A549 (cell line): Measurements from ENCODE around the gene DHRS7B. TPM values are rescaled to one million over a fixed set of nuclear protein-coding genes. Genes with fewer than 3 reads are reported as not detected.

Experiments
- ATAC-seq, 2 experiments: fragments of 200-7000 bp in 1 of 2; fragments of >200 bp in 1 of 2; cut with Nextera tagmentation in 1 of 2; cut with Tn5 transposase in 1 of 2; 3 replicates each; pipeline versions ENCODE4 v1.8.0 to v1.9.1; 2018 to 2020; ENCODE audit warnings: mild to moderate bottlenecking in 1 of 2, moderate library complexity in 1 of 2
- CTCF ChIA-PET: fragments of 300-600 bp; sonication (Branson Sonifier 250); formaldehyde crosslinking; extraction: SDS; loops from one replicate; lab custom pipeline; 2021; ENCODE audit warnings: antibody characterized with exemption, inconsistent platforms; lab: Yijun Ruan, JAX
- POLR2A ChIA-PET: fragments of 350-600 bp; formaldehyde crosslinking; extraction: SDS; loops from one replicate; lab custom pipeline; 2021; ENCODE audit warnings: antibody characterized with exemption, inconsistent platforms; lab: Yijun Ruan, JAX
- DNase-seq, 2 experiments: peaks; one replicate each; pipeline versions ENCODE4 v3.0.0 to v3.0.0-alpha.2; 2011 to 2016; ENCODE audit warnings: low read depth in 1 of 2, low spot score in 1 of 2
- FAIRE-seq: peaks from 2 replicates; lab custom pipeline; 2011; peaks lifted over from hg19 to GRCh38; lab: Jason Lieb, UNC
- H3K27ac ChIP-seq, 2 experiments: fragments of >200 bp; sonication (Bioruptor Twin); formaldehyde crosslinking; 3 replicates each; pipeline ENCODE4 v1.5.1; 2016 to 2017
- H3K4me1 ChIP-seq: fragments of >200 bp; sonication (Bioruptor Twin); formaldehyde crosslinking; 3 replicates; pipeline ENCODE4 v1.6.1; 2016
- H3K4me2 ChIP-seq: fragments of >200 bp; sonication (Bioruptor Twin); formaldehyde crosslinking; 3 replicates; pipeline ENCODE4 v1.6.1; 2016
- H3K4me3 ChIP-seq: fragments of >200 bp; sonication (Bioruptor Twin); formaldehyde crosslinking; 3 replicates; pipeline ENCODE4 v1.5.1; 2016
- H3K9me3 ChIP-seq: fragments of >200 bp; sonication (Bioruptor Twin); formaldehyde crosslinking; 3 replicates; pipeline ENCODE4 v1.6.1; 2016
- CBX2 ChIP-seq: fragments of 200-600 bp; sonication (generic); IDR thresholded peaks from 2 replicates; pipeline ENCODE4 v1.6.1; 2016; ENCODE audit warnings: low read depth, mild to moderate bottlenecking, borderline replicate concordance
- CHD4 ChIP-seq: fragments of 200-600 bp; sonication (generic); IDR thresholded peaks from 2 replicates; pipeline ENCODE4 v1.6.1; 2016; ENCODE audit warnings: antibody characterized with exemption, mild to moderate bottlenecking, borderline replicate concordance
- EHF ChIP-seq: fragments of 250-450 bp; sonication (Bioruptor Pico); IDR thresholded peaks from 2 replicates; pipeline ENCODE4 v1.5.0; 2020; ENCODE audit warnings: mild to moderate bottlenecking
- ESRRA ChIP-seq: fragments of 150-350 bp; IDR thresholded peaks from 2 replicates; pipeline ENCODE4 v1.6.1; 2014; ENCODE audit warnings: mild to moderate bottlenecking, low read length, borderline replicate concordance
- GATA3 ChIP-seq: IDR thresholded peaks from 2 replicates; pipeline ENCODE4 v1.6.1; 2012; ENCODE audit warnings: borderline replicate concordance
- JUNB ChIP-seq: fragments of >200 bp; sonication (Bioruptor Twin); formaldehyde crosslinking; IDR thresholded peaks from 2 replicates; pipeline ENCODE4 v1.6.1; 2016
- KDM1A ChIP-seq: fragments of 200-600 bp; sonication (generic); IDR thresholded peaks from 2 replicates; pipeline ENCODE4 v1.6.1; 2016; ENCODE audit warnings: low read depth, mild to moderate bottlenecking
- MYC ChIP-seq: IDR thresholded peaks from 2 replicates; pipeline ENCODE4 v1.6.1; 2012; ENCODE audit warnings: mild to moderate bottlenecking, inconsistent platforms, low read length, improper control_type of control experiment, borderline replicate concordance
- NPAS2 ChIP-seq: fragments of 250-450 bp; sonication (Bioruptor Pico); IDR thresholded peaks from 2 replicates; pipeline ENCODE4 v1.8.0; 2022; ENCODE audit warnings: mild to moderate bottlenecking, moderate library complexity, borderline replicate concordance
- SREBF2 ChIP-seq: fragments of 450-650 bp; IDR thresholded peaks from 2 replicates; pipeline ENCODE4 v1.6.1; 2014; ENCODE audit warnings: mild to moderate bottlenecking, moderate library complexity
- ZFP36 ChIP-seq: fragments of 450-650 bp; IDR thresholded peaks from 2 replicates; pipeline ENCODE4 v1.6.1; 2014; ENCODE audit warnings: borderline replicate concordance; ENCODE audit not compliant: partially characterized antibody
- WGBS: methylation state at CpG from one replicate; pipeline ENCODE4 v1.1.6; 2017; ENCODE audit errors: missing lambda C conversion rate; 5-methylcytosine and 5-hydroxymethylcytosine counted together
- polyA plus RNA-seq, 4 experiments: library from polyadenylated mRNA; depleted of rRNA in 3 of 4; stranded (reverse); fragments of >200 nt; fragmentation: RNase III in 1 of 4; extraction: RNeasy Plus Mini Kit Qiagen cat#74134 plus additional on column Dnase treatment in 1 of 4; gene quantifications; 2 replicates in 3 of 4; 3 replicates in 1 of 4; pipeline ENCODE4 v1.2.3, GENCODE V29; 2011 to 2017
- TF ChIP-seq, protein P1 (sequence below): IDR thresholded peaks from 2 replicates; pipeline ENCODE4 v1.6.1; 2012
- TF ChIP-seq, protein P2 (sequence below): fragments of >200 bp; sonication (Bioruptor Twin); formaldehyde crosslinking; IDR thresholded peaks from 3 replicates; pipeline ENCODE4 v1.5.1; 2016
- TF ChIP-seq, protein P3 (sequence below): fragments of 150-350 bp; IDR thresholded peaks from 2 replicates; pipeline ENCODE4 v1.6.1; 2014; ENCODE audit warnings: low read depth, mild to moderate bottlenecking, low read length
- TF ChIP-seq, protein P4 (sequence below): fragments of 200-600 bp; sonication (generic); IDR thresholded peaks from 2 replicates; pipeline ENCODE4 v1.6.1; 2016; ENCODE audit warnings: antibody characterized with exemption, mild to moderate bottlenecking, moderate library complexity
- TF ChIP-seq, protein P5 (sequence below): fragments of >200 bp; sonication (Bioruptor Twin); formaldehyde crosslinking; IDR thresholded peaks from 3 replicates; pipeline ENCODE4 v1.6.1; 2016
- TF ChIP-seq, protein P6 (sequence below): fragments of 450-650 bp; IDR thresholded peaks from 2 replicates; pipeline ENCODE4 v1.6.1; 2014; ENCODE audit warnings: antibody characterized with exemption

Gene DHRS7B
- polyA plus RNA-seq, 2 of the 4 experiments (the other 2 are of a cell fraction) = 23.6 to 25.4 TPM

DNA sequence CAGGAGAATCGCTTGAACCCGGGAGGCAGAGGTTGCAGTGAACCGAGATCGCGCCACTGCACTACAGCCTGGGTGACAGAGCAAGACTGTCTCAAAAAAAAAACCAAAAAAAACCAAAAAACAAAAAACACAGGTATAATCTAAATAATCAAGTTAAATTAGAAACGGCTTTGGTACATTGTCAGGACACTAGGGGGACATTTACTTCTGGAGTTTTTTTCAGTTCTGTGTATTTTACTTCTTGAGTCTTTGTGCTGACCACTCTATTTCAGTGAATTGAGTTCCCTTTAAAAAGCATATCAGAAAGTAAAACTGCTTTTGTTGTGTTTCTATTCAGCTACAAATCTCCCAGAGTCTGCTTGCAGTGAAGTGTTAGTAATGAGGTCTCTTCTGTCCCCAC is 36.3 kb downstream of the DHRS7B start:
- Histone ChIP-seq H3K4me3 (no peak overlapping the region), H3K4me2 (no peak overlapping the region), H3K4me1 (peaks cover 14% of the 10 kb centered on the region; the same call in 2 of the 3 replicates), H3K9me3 (no peaks in the 10 kb centered on the region), H3K27ac (no peak overlapping the region)
- WGBS = 91% methylated on average over 6 of the region's 6 CpGs
- TF ChIP-seq MYC (no peak), CHD4 (no peak), NPAS2 (CRISPR knock-in tag) (no peak), GATA3 (no peak), ZFP36 (no peak)
- TF ChIP-seq, protein P1, sequence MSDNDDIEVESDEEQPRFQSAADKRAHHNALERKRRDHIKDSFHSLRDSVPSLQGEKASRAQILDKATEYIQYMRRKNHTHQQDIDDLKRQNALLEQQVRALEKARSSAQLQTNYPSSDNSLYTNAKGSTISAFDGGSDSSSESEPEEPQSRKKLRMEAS = no peak
- TF ChIP-seq, protein P2, sequence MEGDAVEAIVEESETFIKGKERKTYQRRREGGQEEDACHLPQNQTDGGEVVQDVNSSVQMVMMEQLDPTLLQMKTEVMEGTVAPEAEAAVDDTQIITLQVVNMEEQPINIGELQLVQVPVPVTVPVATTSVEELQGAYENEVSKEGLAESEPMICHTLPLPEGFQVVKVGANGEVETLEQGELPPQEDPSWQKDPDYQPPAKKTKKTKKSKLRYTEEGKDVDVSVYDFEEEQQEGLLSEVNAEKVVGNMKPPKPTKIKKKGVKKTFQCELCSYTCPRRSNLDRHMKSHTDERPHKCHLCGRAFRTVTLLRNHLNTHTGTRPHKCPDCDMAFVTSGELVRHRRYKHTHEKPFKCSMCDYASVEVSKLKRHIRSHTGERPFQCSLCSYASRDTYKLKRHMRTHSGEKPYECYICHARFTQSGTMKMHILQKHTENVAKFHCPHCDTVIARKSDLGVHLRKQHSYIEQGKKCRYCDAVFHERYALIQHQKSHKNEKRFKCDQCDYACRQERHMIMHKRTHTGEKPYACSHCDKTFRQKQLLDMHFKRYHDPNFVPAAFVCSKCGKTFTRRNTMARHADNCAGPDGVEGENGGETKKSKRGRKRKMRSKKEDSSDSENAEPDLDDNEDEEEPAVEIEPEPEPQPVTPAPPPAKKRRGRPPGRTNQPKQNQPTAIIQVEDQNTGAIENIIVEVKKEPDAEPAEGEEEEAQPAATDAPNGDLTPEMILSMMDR = no peak
- TF ChIP-seq, protein P3, sequence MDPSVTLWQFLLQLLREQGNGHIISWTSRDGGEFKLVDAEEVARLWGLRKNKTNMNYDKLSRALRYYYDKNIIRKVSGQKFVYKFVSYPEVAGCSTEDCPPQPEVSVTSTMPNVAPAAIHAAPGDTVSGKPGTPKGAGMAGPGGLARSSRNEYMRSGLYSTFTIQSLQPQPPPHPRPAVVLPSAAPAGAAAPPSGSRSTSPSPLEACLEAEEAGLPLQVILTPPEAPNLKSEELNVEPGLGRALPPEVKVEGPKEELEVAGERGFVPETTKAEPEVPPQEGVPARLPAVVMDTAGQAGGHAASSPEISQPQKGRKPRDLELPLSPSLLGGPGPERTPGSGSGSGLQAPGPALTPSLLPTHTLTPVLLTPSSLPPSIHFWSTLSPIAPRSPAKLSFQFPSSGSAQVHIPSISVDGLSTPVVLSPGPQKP = no peak
- TF ChIP-seq, protein P4, sequence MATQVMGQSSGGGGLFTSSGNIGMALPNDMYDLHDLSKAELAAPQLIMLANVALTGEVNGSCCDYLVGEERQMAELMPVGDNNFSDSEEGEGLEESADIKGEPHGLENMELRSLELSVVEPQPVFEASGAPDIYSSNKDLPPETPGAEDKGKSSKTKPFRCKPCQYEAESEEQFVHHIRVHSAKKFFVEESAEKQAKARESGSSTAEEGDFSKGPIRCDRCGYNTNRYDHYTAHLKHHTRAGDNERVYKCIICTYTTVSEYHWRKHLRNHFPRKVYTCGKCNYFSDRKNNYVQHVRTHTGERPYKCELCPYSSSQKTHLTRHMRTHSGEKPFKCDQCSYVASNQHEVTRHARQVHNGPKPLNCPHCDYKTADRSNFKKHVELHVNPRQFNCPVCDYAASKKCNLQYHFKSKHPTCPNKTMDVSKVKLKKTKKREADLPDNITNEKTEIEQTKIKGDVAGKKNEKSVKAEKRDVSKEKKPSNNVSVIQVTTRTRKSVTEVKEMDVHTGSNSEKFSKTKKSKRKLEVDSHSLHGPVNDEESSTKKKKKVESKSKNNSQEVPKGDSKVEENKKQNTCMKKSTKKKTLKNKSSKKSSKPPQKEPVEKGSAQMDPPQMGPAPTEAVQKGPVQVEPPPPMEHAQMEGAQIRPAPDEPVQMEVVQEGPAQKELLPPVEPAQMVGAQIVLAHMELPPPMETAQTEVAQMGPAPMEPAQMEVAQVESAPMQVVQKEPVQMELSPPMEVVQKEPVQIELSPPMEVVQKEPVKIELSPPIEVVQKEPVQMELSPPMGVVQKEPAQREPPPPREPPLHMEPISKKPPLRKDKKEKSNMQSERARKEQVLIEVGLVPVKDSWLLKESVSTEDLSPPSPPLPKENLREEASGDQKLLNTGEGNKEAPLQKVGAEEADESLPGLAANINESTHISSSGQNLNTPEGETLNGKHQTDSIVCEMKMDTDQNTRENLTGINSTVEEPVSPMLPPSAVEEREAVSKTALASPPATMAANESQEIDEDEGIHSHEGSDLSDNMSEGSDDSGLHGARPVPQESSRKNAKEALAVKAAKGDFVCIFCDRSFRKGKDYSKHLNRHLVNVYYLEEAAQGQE = no peak
- TF ChIP-seq, protein P5, sequence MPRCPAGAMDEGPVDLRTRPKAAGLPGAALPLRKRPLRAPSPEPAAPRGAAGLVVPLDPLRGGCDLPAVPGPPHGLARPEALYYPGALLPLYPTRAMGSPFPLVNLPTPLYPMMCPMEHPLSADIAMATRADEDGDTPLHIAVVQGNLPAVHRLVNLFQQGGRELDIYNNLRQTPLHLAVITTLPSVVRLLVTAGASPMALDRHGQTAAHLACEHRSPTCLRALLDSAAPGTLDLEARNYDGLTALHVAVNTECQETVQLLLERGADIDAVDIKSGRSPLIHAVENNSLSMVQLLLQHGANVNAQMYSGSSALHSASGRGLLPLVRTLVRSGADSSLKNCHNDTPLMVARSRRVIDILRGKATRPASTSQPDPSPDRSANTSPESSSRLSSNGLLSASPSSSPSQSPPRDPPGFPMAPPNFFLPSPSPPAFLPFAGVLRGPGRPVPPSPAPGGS = no peak
- POLR2A ChIA-PET = no interaction called here
- DNase-seq (no peak), FAIRE-seq (no peak), ATAC-seq (no peak)
- CTCF ChIA-PET = interaction anchor here (0.8 kb wide), 1 partner anchor 125 kb away, joined by 3 read pairs; no protein-coding TSS in a partner anchor

DNA sequence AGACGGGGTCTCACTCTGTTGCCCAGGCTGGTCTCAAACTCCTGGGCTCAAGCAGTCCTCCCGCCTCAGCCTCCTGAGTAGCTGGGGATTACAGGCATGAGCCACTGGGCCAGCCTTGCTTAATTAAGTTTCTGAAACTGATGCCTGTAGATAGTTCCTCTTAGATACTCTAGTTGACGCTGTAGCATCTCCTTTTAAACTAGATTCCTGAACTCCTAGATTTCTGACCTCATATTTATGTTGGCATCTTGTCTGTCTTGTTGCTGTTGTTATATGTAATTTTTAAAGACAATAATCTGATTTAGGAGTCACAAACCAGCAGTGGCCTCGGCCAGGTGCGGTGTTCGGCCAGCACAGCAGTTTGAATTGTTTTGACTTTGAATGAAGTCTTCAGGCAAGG is 37.5 kb downstream of the DHRS7B start:
- no peak overlapping the region for H3K4me2 ChIP-seq
- no peak overlapping the region for H3K27ac ChIP-seq
- H3K4me3 ChIP-seq = no peak overlapping the region
- CTCF ChIA-PET = interaction anchor here (0.6 to 1.7 kb wide), 4 partner anchors 10 to 123 kb away, joined by 3 to 4 read pairs (median 3); no protein-coding TSS in a partner anchor
- no peak for FAIRE-seq
- 90% methylated on average over 6 of the region's 6 CpGs for WGBS
- TF ChIP-seq JUNB (no peak), EHF (CRISPR knock-in tag) (no peak), CBX2 (no peak), KDM1A (no peak), SREBF2 (no peak), ESRRA (no peak)
- TF ChIP-seq, protein P5 = no peak
- TF ChIP-seq, protein P6, sequence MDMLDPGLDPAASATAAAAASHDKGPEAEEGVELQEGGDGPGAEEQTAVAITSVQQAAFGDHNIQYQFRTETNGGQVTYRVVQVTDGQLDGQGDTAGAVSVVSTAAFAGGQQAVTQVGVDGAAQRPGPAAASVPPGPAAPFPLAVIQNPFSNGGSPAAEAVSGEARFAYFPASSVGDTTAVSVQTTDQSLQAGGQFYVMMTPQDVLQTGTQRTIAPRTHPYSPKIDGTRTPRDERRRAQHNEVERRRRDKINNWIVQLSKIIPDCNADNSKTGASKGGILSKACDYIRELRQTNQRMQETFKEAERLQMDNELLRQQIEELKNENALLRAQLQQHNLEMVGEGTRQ = no peak
- no peak for ATAC-seq
- DNase-seq = no peak
- peaks cover 14% of the 10 kb centered on the region; the same call in 2 of the 3 replicates for H3K4me1 ChIP-seq
- POLR2A ChIA-PET = no interaction called here
- H3K9me3 ChIP-seq = no peaks in the 10 kb centered on the region
